Measurements from ENCODE around the gene NINJ2.

DNA sequence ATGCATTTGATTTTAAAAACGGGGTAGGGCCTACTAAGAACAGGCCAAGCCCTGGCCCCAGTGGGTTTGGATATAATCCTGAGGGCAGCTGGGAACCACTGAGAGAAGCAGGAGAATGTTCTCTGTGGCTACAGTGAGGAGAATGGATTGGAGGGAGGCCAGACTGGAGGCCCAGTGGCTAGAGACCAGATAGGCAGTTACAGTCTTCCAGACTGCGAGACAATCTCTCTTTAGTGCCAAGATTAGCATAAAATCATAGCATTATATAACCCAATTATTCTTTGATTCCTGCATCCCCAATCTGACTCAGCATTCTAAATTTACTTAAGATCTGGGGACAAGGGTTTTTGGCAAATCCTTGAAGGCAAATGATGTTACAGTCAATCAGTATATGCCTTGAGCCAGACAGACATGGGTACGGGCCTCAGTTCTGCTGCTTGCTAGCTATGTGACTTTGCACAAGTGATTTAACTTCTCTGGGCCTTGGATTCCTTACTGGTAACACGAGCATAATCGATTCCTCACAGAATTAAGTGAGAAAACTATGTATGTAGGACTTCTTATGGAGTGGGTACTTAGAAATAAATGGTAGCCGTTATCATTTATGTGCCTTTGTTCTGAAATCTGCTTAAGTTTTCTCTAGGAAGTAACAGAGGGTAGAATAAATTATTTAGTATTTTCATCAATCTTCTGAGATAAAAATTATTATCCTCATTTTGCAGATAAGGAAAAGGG lies 18.3 kb downstream of the NINJ2 start:
- no peak for TF ChIP-seq POLR2A (IDR thresholded peaks at IDR 0.05)
- TF ChIP-seq, protein P1, sequence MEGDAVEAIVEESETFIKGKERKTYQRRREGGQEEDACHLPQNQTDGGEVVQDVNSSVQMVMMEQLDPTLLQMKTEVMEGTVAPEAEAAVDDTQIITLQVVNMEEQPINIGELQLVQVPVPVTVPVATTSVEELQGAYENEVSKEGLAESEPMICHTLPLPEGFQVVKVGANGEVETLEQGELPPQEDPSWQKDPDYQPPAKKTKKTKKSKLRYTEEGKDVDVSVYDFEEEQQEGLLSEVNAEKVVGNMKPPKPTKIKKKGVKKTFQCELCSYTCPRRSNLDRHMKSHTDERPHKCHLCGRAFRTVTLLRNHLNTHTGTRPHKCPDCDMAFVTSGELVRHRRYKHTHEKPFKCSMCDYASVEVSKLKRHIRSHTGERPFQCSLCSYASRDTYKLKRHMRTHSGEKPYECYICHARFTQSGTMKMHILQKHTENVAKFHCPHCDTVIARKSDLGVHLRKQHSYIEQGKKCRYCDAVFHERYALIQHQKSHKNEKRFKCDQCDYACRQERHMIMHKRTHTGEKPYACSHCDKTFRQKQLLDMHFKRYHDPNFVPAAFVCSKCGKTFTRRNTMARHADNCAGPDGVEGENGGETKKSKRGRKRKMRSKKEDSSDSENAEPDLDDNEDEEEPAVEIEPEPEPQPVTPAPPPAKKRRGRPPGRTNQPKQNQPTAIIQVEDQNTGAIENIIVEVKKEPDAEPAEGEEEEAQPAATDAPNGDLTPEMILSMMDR (IDR thresholded peaks at IDR 0.05) = no peak
